MM.1S (cell line): ENCODE measurements around the gene CD53.
"Not testable (repeated sequence)": the region's sequence is repeated elsewhere in the genome, so short reads cannot be mapped to it uniquely, and the experiment has no call there.

Experiments
- EZH2 ChIP-seq: fragments of 300-600 bp; sonication (generic); optimal IDR thresholded peaks from 2 replicates; pipeline ENCODE3; 2017; ENCODE audit warnings: low read depth, mild to moderate bottlenecking, antibody characterized with exemption, low read length, mixed read lengths
- EZH2phosphoT487 ChIP-seq: fragments of 300-600 bp; sonication (generic); IDR thresholded peaks from 2 replicates; pipeline ENCODE4 v1.6.1; 2018; ENCODE audit warnings: antibody characterized with exemption, low read length
- TF ChIP-seq, protein P1 (sequence below): fragments of 300-600 bp; sonication (generic); IDR thresholded peaks from 2 replicates; pipeline ENCODE4 v1.5.1; 2016; ENCODE audit warnings: antibody characterized with exemption, low read length, mixed read lengths

DNA sequence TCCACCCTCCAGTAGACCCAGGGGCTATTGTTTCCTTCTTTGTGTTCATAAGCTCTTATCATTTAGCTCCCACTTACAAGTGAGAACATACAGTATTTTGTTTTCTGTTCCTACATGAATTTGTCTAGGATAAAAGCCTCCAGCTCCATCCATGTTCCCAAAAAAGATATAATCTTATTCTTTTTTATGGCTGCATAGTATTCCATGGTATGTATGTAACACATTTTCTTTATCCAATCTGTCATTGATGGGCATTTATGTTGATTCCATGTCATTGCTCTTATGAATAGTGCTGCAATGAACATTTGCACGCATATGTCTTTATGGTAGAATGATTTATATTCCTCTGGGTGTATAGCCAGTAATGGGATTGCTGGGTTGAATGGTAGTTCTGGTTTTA is 11.0 kb upstream of the CD53 start:
- TF ChIP-seq, protein P1, sequence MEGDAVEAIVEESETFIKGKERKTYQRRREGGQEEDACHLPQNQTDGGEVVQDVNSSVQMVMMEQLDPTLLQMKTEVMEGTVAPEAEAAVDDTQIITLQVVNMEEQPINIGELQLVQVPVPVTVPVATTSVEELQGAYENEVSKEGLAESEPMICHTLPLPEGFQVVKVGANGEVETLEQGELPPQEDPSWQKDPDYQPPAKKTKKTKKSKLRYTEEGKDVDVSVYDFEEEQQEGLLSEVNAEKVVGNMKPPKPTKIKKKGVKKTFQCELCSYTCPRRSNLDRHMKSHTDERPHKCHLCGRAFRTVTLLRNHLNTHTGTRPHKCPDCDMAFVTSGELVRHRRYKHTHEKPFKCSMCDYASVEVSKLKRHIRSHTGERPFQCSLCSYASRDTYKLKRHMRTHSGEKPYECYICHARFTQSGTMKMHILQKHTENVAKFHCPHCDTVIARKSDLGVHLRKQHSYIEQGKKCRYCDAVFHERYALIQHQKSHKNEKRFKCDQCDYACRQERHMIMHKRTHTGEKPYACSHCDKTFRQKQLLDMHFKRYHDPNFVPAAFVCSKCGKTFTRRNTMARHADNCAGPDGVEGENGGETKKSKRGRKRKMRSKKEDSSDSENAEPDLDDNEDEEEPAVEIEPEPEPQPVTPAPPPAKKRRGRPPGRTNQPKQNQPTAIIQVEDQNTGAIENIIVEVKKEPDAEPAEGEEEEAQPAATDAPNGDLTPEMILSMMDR = not testable (repeated sequence)
- not testable (repeated sequence) for TF ChIP-seq EZH2phosphoT487, EZH2
